HG03575 (cell line): ENCODE measurements around the gene LPIN1.
"Not testable (repeated sequence)": the region's sequence is repeated elsewhere in the genome, so short reads cannot be mapped to it uniquely, and the experiment has no call there.

ENCODE experiments used
- ATAC-seq: cut with Tn5 transposase; IDR thresholded peaks from one replicate; pipeline ENCODE4 v1.9.1; 2021; ENCODE audit not compliant: unreplicated experiment, insufficient number of reproducible peaks, low FRiP score; ENCODE audit errors: extremely low read depth

Gene LPIN1

DNA sequence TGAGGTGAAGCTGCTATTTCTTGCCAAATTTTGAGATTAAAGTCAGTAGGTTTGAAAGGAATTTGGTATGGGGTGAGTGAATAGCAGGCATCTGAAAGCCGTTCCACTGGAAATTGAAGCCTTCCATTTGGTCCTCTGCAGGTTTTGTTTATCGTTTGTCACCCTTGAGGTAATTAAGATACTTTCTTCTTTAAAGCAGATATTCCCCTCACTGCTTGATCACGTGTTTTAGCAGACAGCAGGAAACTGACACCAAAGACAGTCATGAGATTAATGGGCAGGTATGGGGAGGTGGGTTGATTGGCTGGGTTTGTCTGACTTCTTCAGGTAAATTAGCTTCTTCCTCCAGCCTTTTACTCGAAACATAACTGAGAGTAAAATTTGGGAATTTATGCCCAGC, 10.7 kb downstream of the LPIN1 start:
- no peak for ATAC-seq

DNA sequence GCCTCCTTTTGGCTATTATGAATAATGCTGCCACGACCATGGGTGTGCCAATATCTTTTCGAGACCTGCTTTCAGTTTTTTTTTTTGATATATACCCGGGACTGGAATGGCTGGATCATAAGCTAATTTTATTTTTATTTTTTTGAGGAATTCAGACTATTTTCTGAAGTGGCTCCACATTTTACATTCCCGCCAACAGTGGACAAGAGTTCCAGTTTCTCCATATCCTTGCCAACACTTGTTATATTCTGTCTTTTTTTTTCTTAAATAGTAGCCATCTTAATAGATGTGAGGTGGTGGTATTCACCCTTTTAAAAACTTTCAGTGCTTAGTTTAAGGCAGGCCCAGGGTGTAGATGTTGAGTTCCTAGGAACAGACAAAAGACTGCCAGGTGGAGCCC, 11.8 kb downstream of the LPIN1 start:
- no peak for ATAC-seq

DNA sequence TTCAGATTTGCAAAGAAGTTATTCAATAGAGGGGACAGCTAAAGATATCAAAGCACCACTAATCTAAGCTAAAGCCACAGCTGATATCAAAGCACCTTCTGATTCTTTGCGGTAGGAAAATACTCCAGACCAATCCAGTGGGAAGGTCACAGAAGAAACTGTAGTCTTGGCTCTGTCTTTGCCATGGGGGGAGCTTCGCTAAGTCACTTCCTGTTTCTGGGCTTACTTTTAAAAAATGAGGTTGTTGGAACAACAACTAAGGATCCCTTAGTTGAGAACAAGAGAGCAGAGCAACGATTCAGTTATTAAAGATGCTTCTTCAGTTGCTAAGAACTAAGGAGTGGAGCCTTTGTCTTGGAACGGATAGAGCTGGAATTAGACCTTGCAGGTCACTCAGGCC, 12.2 kb downstream of the LPIN1 start:
- no peak for ATAC-seq

DNA sequence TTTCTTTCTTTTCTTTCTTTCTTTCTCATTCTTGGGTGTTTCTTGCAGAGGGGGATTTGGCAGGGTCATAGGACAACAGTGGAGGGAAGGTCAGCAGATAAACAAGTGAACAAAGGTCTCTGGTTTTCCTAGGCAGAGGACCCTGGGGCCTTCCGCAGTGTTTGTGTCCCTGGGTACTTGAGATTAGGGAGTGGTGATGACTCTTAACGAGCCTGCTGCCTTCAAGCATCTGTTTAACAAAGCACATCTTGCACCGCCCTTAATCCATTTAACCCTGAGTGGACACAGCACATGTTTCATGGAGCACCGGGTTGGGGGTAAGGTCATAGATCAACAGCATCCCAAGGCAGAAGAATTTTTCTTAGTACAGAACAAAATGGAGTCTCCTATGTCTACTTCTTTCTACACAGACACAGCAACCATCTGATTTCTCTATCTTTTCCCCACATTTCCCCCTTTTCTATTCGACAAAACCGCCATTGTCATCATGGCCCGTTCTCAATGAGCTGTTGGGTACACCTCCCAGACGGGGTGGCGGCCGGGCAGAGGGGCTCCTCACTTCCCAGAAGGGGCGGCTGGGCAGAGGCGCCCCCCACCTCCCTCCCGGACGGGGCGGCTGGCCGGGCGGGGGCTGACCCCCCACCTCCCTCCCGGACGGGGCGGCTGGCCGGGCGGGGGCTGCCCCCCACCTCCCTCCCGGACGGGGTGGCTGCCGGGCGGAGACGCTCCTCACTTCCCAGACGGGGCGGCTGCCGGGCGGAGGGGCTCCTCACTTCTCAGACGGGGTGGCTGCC, 12.9 kb downstream of the LPIN1 start:
- not testable (repeated sequence) for ATAC-seq

DNA sequence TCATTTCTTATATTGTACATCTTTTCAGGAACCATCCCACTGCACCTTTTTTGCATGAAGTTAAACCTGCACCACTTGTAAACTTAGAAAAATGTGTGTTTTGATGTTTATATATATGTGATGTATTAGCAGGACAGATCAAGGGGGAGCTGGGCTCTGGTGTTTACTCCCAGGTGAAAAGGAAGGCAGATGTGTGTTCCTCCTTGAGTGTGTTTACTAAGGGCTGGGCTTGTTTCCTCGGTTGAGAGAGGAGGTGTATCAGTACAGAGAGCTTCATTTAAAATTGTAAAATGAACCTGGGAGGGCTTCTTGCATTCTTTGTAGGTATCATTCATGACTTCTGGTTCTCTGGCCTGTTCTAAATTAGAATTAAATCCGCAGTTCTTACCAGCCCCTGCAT, 14.8 kb downstream of the LPIN1 start:
- ATAC-seq = no peak

DNA sequence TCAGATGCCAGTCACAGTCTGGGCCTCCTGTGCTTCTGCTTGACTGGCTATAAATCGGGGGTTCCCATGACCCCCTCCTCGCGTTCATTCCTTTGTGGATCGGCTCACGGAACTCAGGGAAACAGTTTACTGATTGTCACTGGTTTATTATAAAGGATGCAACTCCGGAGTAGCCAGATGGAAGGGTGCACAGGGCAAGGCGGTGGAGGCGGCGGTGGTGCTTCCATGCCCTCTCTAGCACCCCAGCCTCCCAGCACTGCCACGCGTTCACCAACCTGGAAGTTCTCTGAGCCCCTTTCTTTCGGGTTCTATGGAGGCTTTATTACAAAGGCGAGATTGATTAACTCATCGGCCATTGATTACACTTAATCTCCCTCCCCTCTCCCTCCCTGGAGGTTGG, 15.6 kb downstream of the LPIN1 start:
- no peak for ATAC-seq

DNA sequence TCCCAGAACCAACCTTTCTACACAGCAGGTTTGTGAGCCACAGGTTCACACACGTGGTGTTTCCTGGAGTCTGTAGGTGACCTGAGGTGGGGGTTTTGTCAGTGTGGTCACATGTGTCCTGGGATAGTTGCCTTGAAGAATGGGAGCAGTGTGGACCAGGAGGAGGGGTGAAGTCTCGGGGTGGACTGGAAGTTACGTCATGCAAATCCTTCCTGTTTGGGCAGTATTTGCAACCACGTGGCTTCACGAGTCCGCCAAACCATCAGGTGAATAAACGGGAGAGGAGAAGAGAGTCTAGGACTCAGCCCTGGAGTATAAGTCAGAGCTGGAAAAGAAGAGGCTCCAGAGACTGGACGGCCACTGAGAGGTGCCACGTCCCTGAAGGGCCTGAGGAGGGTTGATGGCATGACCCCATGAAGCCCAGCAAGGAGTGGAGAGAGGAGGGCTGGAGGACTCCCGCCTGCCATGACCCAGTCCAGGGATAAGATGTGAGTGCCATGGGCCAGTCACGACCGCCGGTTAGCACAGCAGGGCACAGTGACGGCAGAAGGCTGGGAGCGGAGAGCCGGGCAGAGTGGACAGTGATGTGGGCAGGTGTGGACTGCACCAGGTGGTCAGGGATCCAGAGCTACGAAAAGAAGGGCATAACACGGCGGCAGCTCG, 16.5 kb downstream of the LPIN1 start:
- ATAC-seq = no peak

DNA sequence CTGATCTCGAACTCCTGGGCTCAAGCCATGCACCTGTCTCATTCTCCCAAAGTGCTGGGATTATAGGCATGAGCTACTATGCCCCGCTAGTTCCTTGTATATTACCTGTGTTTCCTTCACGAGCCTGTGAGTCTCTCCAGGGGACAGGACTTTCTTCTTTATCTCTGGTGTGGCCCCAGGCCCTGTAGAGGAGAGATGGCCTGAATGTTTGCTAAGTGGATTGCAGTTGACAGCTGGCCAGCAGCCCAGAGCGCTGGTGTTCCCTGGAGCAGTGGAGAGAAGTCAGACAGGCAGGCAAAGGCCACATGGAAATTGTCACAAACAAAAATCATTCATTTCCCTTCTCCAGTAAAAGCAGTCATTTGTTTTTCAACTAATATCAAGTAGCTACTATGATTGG, 17.9 kb downstream of the LPIN1 start:
- ATAC-seq = no peak

DNA sequence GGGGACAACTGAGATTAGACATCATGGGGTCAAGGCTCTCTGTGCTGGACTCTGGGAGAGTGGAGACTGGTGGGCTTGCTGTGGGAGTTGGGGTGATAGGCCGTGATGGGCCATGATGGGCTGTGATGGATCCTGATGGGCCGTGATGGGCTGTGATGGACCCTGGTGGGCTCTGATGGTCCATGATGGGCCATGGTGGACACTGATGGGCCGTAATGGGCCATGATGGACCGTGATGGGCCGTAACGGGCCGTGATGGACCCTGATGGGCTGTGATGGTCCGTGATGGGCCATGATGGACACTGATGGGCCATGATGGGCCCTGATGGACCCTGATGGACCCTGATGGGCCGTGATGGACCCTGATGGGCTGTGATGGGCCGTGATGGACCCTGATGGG, 18.5 kb downstream of the LPIN1 start:
- no peak for ATAC-seq

DNA sequence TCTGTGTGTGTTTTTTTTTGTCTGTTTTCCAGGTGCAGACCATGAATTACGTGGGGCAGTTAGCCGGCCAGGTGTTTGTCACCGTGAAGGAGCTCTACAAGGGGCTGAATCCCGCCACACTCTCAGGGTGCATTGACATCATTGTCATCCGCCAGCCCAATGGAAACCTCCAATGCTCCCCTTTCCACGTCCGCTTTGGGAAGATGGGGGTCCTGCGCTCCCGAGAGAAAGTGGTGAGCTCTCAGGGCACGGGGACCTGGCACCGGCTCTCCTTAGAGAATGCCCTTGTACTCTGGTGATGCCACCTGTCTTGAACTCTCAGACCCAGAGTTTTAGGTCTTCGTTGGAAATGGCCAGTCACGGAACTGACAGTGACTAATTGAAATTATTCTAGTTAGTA, 19.1 kb downstream of the LPIN1 start:
- no peak for ATAC-seq

DNA sequence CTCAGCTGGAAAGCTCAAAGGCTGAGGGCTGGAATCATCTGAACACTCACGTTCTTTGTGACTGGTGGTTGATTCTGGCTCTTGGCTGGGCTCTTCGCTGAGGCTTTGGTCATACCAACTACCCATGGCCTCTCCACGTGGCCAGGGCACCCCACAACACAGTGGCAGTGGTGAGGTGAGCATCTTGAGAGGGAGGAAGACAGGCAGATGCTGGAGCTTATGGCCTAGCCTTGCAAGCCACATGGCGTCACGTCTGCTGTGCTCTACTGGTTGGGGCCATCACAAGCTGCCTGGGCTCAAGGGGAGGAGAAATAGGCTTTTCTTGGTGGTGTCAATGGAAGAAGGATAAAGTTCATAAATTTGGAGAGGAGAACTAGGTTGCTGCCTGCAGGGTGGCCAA, 19.6 kb downstream of the LPIN1 start:
- ATAC-seq = no peak

DNA sequence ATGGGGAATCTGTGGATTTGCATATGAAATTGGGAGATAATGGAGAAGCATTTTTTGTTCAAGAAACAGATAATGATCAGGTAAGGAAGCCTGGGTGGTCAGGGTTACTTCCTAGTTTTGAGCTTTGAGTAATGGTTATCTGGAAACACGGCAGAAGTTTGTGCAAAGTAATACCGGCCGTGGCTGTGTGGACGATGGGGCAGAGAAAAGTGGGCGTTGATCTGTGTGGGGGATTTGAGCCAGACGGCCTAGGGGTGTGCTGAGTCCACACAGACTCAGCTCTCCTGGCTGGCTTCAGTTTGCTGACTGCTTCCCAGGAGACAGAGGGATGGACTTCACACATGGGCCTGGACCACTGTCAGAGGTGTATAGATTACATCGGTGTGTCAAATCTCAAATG, 21.3 kb downstream of the LPIN1 start:
- no peak for ATAC-seq

DNA sequence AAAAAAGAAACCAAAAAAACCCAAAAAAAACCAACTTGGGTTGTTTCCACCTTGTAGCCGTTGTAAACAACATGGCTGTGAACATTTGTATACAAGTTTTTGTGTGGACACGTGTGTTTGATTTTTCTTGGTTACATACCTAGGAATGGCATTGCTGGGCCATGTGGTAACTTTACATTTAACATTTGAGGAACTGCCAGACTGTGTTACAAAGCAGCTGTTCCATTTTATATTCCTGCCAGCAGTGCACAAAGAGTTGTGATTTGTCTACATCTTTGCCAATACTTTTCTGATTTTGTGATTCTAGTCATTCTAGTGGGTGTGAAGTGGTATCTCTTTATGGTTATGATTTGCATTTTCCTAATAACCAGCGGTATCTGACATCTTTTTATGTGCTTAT, 22.5 kb downstream of the LPIN1 start:
- ATAC-seq = no peak

DNA sequence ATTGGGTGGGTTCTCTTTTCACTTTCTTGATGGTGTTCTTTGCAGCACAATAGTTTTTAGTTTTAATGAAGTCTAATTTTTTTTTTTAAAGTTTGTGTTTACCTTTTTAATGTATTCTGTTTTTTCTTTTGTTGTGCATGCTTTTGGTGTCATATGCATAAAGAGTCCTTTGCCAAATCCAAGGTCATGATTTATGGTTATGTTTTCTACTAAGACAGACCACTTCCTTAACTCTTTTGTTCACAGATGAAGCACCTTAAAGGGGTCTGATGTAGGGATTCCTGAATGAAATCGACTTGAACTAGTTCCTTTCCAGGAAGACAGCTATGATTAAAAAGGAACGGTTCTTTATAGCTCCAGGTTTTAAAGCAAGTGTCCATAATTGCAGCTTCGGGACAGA, 23.1 kb downstream of the LPIN1 start:
- ATAC-seq = no peak

DNA sequence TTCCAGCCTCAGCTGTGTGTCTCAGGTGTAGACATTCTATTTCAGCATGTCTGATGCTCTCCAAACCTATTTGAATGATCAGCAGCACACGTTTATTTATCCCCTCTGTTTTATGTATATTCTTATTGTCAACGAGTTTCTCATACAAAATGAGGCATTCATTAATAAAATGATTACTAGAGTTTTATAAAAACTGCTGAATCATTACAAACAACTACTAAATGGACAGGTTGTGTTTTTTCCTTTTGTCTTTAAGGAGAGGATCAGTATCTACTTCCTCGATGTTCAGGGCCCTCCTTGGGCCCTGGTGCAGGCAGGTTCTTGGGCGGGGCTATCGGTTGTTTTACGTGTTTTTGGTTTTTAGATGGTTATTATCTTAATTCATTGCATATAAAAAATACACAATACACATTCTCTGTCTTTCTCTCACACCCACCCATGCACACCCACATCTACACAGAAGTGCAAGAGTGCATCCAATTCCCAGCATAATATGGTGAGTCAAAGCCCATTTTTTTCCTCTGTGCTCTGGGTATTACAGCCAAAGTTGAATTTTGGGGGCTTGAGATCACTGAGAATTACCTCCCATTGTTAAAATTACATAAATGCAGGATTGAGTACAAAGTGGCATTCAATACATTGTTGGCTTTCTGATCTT, 24.2 kb downstream of the LPIN1 start:
- ATAC-seq = no peak

DNA sequence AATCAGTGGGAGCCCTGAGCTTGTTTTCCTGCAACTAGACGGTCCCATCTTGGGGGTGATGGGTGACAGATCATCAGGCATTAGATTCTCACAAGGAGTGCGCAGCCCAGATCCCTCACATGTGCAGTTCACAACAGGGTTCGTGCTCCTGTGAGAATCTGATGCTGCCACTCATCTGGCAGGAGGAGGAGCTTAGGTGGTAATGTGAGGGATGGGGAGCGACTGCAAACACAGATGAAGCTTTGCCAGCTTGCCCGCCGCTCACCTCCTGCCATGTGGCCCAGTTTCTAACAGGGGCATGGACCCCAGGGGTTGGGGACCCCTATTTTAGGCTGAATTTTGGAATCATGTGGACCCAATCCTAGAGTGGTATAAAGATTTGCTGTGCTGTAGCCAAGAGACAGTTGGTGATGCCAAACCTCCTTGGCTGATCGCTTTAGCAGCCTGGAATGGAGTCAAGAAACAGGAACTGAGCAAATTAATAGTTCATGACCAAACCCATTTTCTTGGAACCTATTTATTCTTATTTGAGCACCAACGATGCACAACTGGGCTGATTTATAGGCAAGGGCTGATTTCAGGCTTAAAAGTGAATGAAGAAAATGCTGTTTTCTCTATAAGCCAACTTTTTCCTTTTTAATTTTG, 25.7 kb downstream of the LPIN1 start:
- ATAC-seq = no peak

DNA sequence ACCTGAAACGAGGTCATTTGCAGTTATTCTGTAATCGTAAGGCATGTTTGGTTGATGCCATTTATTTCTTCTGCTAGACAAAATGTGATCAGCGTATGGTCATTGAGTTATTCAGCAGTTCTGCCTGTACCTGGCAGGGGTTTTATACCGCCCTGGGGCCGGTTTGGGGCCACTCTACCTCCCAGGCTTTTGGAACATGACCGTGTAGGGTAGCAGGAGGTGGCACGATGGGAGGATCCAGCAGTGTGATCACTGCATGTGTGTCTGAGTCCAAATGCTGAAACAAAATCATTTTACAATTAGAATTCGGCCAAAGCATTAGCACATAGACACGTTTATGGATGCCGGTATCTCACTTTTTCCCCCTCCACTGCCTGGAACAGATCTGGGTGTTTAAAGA, 26.7 kb downstream of the LPIN1 start:
- no peak for ATAC-seq

DNA sequence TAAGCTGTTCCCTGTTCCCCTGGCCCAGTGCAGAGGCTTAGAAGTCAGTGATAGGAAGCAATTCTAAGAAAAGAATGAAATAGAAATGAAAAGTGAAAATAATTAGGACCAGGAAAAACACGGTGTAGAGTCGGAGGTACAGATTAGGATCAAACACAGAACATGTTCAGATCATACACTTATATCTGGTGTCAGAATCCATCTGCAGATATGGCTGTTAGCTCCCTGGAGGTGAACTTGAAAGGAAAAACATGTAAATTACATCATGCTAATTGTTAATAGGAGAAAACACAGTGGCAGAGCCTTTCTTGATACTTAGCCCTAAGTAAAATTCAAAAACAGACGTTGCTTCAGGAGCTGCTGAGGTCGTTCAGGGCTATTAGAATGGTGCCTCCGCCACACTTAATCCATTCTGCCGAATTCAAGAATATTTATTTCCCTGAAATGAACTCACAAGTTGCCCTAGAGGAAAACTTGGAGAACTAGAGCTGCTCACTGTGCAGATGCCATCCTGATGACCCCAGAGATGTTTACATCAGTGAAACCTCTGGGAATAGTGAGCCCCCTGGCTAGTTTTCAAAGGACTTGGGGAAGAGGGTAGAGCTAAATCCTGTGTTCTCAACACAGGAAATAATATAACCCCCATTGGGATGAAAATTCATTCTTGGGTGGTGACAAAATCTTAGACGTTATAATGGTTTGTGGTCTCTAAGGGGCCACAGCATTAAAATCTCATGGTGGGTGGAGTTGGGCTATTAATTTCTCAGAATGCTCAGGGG, 27.5 kb downstream of the LPIN1 start:
- no peak for ATAC-seq

DNA sequence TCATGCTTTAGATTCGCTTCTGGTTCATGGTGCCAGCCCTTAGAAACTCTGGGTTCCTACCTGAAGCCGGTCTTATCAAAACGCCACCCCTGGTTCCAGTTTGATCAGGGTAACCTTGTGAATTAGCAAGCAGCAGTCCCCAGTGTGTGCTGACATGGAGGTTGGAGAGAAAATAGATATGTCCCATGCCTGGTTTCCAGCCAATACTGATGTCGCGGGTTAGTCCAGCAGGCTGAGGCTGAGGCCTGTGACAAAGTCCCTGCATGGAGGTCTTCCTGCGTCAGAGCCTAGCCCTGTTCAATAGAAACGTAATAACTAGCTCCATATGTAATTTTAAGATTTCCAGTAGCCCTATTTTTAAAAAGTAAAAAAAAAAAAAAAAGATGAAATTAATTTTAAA, 28.2 kb downstream of the LPIN1 start:
- ATAC-seq = no peak
